ENCODE results near the gene EYA4.

Gene EYA4

GRCh38 chr6:133242637-133243585, 1.8 kb downstream of the EYA4 start:
- DNase-seq, result peak; percentile 85

- peak; percentile 37 for DNase-seq
These were observed 2.7 kb downstream of the EYA4 start for GRCh38 chr6:133243723-133244305.

DNA sequence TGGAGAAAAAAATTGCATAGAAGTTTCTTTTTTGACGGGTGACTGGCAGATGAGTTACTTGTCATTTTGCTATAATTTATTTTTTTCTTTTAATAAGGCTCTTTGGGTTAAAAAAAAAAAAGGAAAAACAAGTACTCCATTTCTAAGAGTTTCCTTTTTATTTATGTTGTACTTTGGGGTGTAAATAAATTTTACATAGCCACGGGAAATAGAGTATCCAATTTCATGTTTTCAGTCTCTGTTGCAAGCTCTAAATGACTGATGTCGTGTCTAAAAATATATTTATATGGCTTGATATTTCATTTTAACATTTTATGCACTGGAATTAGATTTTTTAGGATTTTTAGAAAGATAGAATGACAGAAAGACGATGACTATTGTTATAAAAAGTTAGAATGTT, 3.4 kb downstream of the EYA4 start:
- DNase-seq, result peak; percentile 37

DNA sequence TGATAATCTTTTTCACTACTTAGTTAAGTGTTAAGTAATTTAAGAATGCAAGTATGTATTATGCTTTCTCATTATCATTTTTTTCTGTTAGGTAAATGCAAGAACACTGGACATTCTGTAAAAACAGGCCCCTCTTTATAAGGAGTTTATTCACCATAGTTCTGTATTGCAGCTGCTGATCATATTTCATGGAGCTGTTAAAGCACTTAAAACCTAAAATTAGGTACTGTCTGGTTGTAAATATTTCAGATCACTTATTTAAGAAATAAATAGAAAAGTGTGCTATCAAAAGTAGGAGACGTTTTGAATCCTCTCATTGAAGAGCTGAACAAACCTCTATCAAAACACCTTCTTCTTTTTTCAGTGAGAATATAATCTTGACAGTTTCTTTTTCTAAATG, 3.9 kb downstream of the EYA4 start:
- peak; percentile 74 for DNase-seq

DNA sequence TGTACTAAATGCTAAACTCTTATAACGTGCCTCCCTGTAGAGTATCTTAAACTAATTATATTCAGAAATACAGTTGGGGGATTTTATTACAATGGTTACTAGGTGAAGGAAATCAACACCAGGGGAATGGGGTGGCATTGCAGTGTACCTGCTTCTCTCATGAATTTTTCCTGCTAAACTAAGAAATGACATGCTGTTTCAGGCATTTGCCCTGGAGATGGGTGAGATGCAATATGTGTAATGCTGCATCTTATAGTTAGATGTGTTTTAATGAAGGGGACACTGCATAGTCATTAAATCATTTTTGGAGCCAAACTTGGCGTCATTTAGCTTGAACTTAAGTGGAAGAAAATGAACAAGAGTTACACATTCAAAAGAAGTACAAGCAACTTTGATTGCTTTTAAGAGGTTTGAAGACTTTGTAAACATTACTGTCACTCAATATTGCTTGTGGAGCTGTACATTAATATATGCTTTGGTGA, 4.3 kb downstream of the EYA4 start:
- DNase-seq, result peak; percentile 74

DNA sequence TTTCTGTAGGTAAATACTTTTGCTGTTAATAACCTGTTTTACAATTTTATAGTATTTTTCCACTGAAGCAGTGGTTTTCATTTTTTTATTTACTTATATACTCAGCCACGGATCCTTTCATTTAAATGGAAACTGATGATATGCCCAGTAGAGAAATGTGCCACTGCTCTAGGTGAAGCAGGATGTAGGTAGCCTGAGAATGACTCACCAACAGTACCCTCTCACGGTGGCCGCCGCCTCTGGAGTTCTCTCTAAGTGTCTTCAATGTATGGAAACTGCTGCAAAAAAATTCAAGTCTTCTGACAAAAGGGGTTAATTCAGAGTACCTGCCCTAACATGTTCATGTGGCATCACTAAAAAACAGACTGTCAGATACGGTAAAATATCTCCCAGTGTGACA, 6.4 kb downstream of the EYA4 start:
- DNase-seq, result no peak

- no peak for DNase-seq
These were observed 7.3 kb downstream of the EYA4 start for GRCh38 chr6:133248241-133249001.

- no peak for DNase-seq
These were observed 10.5 kb downstream of the EYA4 start for GRCh38 chr6:133251688-133252087.

DNA sequence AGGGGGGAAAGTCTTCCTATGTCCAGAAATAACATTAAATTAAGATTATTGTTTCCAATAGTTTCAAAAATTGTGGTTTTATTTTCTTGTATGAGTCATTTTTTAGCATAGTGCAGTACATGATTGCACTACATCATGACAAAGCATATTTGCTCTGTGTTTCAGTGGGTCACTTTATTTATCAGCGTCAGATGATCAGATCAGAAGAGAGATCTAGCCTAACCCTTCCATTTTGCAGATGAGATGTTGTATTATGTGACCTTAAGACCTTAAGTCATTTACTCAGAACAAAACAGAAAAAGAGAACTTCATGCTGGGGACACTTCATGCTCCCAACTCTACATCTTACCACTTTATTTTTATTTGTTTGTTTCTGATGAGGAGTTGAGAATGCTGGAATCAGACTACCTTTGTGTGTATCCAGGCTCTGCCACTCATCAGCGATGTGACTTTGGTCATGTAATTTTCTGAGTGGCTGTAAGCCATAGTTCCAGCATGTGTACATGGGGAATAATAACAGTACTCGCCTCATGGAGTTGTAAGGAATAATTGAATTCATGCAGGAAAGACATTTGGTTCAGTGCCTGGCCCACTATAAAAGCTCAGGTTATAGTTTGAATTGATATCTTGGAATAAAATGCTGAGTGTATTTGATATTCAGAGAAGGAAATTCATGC, 13.5 kb downstream of the EYA4 start:
- peak; percentile 15 for DNase-seq

DNA sequence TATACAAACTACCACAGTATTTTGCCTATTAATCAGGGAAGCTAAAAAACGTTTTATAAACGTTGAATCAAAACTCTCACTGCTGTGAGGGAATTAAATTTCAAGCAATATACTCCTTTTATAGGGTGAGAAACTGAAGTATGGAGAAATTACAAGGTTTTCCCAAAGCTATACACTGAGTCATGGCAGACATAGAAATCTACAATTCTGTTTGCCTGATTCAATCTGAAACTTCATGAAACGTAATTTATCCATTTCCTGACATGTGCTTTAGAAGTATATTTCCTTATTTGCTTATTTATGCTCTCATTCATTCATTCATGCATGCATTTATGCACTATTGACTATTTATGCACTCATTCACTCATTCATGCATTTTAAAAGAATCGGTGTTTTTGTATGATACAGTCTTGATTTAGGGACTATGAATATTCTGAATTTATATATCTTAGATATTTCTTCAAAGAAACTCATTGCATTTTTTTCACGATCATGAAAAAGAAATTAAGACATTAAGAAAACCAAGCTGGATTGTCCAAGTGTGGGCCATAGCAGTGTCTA, 16.5 kb downstream of the EYA4 start:
- DNase-seq, result no peak

DNA sequence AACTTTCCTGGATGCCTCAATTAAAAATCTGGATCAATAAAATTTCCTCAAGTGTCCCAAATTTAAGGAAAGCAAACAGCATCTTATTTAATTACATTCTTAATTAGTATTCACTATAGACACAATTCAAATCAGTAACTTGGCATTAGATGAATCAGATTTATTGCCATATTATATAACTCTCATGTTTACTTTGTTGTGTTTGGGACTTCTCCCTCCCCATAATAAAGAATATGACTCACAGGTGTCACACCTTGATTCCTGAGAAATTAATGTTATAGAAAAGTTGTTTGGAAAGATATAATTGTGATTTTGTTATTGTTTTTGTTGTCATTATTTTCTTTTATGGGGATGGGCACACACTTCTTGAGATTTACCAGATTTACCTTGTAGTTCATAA, 18.4 kb downstream of the EYA4 start:
- no peak for DNase-seq

DNA sequence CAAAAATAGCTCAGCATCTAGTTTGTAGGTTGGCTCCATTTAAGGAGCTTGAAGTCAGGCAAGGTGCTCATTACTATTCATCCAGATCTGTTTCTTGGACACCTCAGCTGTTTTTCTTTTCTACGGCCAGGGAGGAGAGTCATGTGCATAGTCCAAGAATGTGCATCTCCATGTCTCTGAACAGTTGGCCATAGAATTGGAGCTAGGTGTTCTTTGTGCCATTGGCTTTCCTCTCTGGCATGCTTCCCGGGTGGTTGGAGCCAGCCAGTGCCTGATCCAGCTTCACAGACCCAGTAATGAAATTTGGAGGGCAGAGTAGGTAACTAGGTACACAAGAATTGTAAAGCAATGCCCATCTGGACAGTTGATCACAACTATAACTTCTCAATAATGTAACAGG, 21.6 kb downstream of the EYA4 start:
- DNase-seq, result no peak

GRCh38 chr6:133265066-133265465, 23.9 kb downstream of the EYA4 start:
- no peak for DNase-seq

- DNase-seq, result no peak
These were observed 25.0 kb downstream of the EYA4 start for GRCh38 chr6:133266186-133266585.

DNA sequence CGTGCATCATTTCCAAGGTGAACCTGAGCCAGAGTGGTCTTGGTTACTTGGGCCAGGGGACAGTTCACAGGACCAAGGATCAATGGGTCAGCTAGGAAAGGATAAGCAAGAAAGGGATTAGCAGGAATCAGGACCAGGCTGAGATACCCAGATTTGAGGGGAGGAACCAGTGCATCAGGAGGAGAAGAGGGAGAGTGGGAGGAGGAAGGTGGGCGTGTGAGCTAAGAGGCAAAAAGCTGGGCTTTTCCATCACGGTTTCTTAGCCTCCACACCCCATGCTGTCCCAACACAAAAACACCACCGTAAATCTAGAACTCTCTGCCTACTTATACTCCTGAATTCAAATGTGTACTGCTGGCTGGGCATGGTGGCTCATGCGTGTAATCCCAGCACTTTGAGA, 27.5 kb downstream of the EYA4 start:
- no peak for DNase-seq

DNA sequence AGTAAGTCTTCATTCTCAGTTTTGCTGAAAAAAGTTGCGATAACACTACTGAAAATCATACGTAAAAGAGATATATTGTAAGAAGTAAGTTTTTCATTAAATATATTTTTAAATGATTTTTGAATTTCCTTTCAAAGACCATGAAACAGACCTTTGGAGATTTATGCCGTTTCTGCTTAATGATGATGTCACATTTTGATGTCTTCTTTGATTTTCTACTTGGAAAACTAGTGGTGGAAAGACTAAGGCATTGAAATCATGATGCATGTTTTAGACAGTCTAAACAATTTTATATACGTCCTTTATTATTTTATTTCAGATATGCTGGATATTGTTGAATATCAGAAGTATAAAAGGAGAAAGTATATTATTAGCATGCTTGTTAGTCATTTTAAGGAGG, 33.7 kb downstream of the EYA4 start:
- DNase-seq, result no peak

GRCh38 chr6:133275213-133275612, 34.1 kb downstream of the EYA4 start:
- no peak for DNase-seq

GRCh38 chr6:133277228-133277899, 36.2 kb downstream of the EYA4 start:
- no peak for DNase-seq

DNA sequence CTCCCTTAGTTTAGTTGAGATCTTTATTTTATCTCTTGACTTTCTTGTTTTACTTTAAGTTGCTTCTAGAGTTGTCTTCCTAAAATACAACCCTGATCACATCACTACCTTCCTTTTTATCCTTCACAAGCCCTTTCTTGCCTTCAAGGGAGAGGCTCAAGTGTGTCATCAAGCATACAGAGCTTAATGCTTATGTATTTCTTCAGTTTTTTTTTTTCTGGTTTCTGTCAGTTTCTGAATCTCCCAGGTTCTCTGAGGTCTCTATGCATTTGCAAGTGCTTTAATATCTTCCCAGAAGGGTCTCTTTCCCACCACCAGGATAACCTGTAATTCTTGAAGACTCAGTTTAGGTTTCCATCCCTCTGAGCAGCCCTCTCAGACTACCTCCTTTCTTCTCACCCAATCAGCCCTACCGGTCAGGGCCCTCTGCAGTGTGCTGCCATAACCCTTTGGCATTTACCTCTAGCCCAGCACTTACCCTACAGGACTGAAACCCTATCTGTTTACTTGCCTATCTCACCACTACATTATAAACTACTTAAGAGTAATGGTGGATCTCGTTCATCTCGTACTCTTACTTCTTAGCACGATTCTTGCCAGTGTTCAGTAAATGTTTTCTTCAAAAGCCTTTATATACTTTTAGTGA, 36.9 kb downstream of the EYA4 start:
- peak; percentile 31 for DNase-seq

- DNase-seq, result no peak
These were observed 45.6 kb downstream of the EYA4 start for GRCh38 chr6:133286765-133287164.

DNA sequence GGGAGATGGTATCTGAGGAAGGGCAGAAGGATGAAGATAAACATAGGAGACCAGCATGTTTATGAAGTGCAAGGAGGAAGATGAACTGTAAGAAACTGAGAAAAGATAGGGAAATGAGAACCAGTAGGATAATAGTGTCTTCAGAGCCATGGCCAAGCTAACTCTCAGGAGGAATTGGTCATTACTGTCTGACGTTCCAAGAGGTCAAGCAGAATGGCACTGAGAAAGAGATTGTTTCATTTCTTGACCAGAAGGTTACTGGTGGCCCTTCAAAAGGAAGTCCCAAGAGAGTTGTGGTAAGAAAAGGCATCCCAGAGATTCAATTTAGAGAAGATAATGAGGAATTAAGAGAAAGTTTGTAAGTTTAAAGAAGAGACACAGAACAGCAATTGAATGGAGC, 47.5 kb downstream of the EYA4 start:
- DNase-seq, result no peak
